SK-N-SH treated with all-trans-retinoic acid at 6 μM for 48 hours (cell line): ENCODE results near the gene DNTTIP2.
"Not testable (repeated sequence)": the region's sequence is repeated elsewhere in the genome, so short reads cannot be mapped to it uniquely, and the experiment has no call there.

Source experiments
- ATAC-seq: fragments of 200-7000 bp; cut with Tn5 transposase; 3 replicates; pipeline ENCODE4 v1.9.1; 2020; ENCODE audit warnings: mild to moderate bottlenecking, moderate library complexity
- ARNTL ChIP-seq: fragments of 450-650 bp; formaldehyde crosslinking; IDR thresholded peaks from 2 replicates; pipeline ENCODE4 v1.5.0; 2020; ENCODE audit warnings: low read depth, mild to moderate bottlenecking, moderate library complexity, borderline replicate concordance
- CSDC2 ChIP-seq: fragments of 250-450 bp; sonication (Bioruptor Pico); IDR thresholded peaks from 2 replicates; pipeline ENCODE4 v1.5.0; 2020; ENCODE audit warnings: mild to moderate bottlenecking, moderate library complexity
- ESRRG ChIP-seq: fragments of 250-450 bp; sonication (Bioruptor Pico); IDR thresholded peaks from 2 replicates; pipeline ENCODE4 v1.6.1; 2021; ENCODE audit warnings: mild to moderate bottlenecking
- GLIS3 ChIP-seq: fragments of 250-450 bp; sonication (Bioruptor Pico); IDR thresholded peaks from 2 replicates; pipeline ENCODE4 v1.5.0; 2020; ENCODE audit warnings: mild to moderate bottlenecking, moderate library complexity
- ISL1 ChIP-seq: fragments of 250-450 bp; sonication (Bioruptor Pico); IDR thresholded peaks from 2 replicates; pipeline ENCODE4 v2.1.2; 2022; ENCODE audit warnings: mild to moderate bottlenecking, moderate library complexity
- OSR1 ChIP-seq: fragments of 250-450 bp; sonication (Bioruptor Pico); IDR thresholded peaks from 2 replicates; pipeline ENCODE4 v1.8.0; 2022; ENCODE audit warnings: moderate library complexity, mild to moderate bottlenecking, inconsistent platforms
- PPARA ChIP-seq: fragments of 250-450 bp; sonication (Bioruptor Pico); IDR thresholded peaks from 2 replicates; pipeline ENCODE4 v1.5.0; 2020; ENCODE audit warnings: mild to moderate bottlenecking, borderline replicate concordance
- RARB ChIP-seq: fragments of 250-450 bp; sonication (Bioruptor Pico); IDR thresholded peaks from 2 replicates; pipeline ENCODE4 v1.8.0; 2021; ENCODE audit warnings: mild to moderate bottlenecking, moderate library complexity
- SNAI2 ChIP-seq: fragments of 250-450 bp; sonication (Bioruptor Pico); IDR thresholded peaks from 2 replicates; pipeline ENCODE4 v1.5.0; 2020; ENCODE audit warnings: mild to moderate bottlenecking, moderate library complexity
- TCF4 ChIP-seq: fragments of 250-450 bp; sonication (Bioruptor Pico); IDR thresholded peaks from 2 replicates; pipeline ENCODE4 v1.8.0; 2021; ENCODE audit warnings: mild to moderate bottlenecking, moderate library complexity, borderline replicate concordance
- ZC3H10 ChIP-seq: fragments of 250-450 bp; sonication (Bioruptor Pico); IDR thresholded peaks from 2 replicates; pipeline ENCODE4 v1.5.1; 2021; ENCODE audit warnings: mild to moderate bottlenecking, moderate library complexity
- ZFP3 ChIP-seq: fragments of 250-450 bp; sonication (Bioruptor Pico); IDR thresholded peaks from 2 replicates; pipeline ENCODE4 v1.5.0; 2020; ENCODE audit warnings: mild to moderate bottlenecking, moderate library complexity
- ZFP30 ChIP-seq: fragments of 450-650 bp; formaldehyde crosslinking; IDR thresholded peaks from 2 replicates; pipeline ENCODE4 v1.5.0; 2022; ENCODE audit warnings: mild to moderate bottlenecking, moderate library complexity
- ZNF565 ChIP-seq: fragments of 450-650 bp; formaldehyde crosslinking; conservative IDR thresholded peaks from 2 replicates; pipeline ENCODE4 v1.5.0; 2020; ENCODE audit warnings: low read depth, mild to moderate bottlenecking, moderate library complexity
- ZNF70 ChIP-seq: fragments of 450-650 bp; formaldehyde crosslinking; IDR thresholded peaks from 2 replicates; pipeline ENCODE4 v1.5.0; 2020; ENCODE audit warnings: mild to moderate bottlenecking, moderate library complexity
- ZNF8 ChIP-seq: fragments of 450-650 bp; formaldehyde crosslinking; IDR thresholded peaks from 2 replicates; pipeline ENCODE4 v1.5.0; 2020; ENCODE audit warnings: mild to moderate bottlenecking, moderate library complexity
- TF ChIP-seq, protein P1 (sequence below): fragments of 250-450 bp; sonication (Bioruptor Pico); IDR thresholded peaks from 2 replicates; pipeline ENCODE4 v1.8.0; 2021; ENCODE audit warnings: low read depth, mild to moderate bottlenecking, moderate library complexity, borderline replicate concordance
- TF ChIP-seq, protein P2 (sequence below): fragments of 250-450 bp; sonication (Bioruptor Pico); IDR thresholded peaks from 2 replicates; pipeline ENCODE4 v1.5.0; 2020; ENCODE audit warnings: mild to moderate bottlenecking, moderate library complexity
- TF ChIP-seq, protein P3 (sequence below): fragments of 250-450 bp; sonication (Bioruptor Pico); IDR thresholded peaks from 2 replicates; pipeline ENCODE4 v1.5.1; 2021; ENCODE audit warnings: mild to moderate bottlenecking, moderate library complexity
- TF ChIP-seq, protein P4 (sequence below): fragments of 250-450 bp; sonication (Bioruptor Pico); IDR thresholded peaks from 2 replicates; pipeline ENCODE4 v1.5.1; 2020; ENCODE audit warnings: low read depth, mild to moderate bottlenecking, moderate library complexity
- TF ChIP-seq, protein P5 (sequence below): fragments of 250-450 bp; sonication (Bioruptor Pico); IDR thresholded peaks from 2 replicates; pipeline ENCODE4 v1.8.0; 2020; ENCODE audit warnings: mild to moderate bottlenecking, moderate library complexity, borderline replicate concordance

The DNTTIP2 gene

DNA sequence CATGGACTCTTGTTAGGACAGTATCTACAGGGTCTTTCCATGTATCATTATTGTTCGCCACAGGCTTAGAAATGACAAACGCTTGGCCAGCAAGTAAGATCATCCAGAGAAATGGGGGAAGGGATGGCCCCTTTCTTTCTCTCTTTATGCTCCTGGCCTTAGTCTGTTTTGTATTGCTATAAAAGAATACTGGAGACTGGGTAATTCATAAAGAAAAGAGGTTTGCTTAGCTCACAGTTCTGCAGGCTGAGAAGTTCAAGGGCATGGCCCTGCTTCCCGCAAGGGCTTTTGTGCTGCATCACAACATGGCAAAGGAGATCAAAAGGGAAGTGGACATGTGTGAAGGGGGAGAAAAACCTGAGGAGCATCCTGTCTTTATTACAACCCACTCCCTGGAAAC, 41.0 kb downstream of the DNTTIP2 start (continued):
- no peak for TF ChIP-seq ARNTL

DNA sequence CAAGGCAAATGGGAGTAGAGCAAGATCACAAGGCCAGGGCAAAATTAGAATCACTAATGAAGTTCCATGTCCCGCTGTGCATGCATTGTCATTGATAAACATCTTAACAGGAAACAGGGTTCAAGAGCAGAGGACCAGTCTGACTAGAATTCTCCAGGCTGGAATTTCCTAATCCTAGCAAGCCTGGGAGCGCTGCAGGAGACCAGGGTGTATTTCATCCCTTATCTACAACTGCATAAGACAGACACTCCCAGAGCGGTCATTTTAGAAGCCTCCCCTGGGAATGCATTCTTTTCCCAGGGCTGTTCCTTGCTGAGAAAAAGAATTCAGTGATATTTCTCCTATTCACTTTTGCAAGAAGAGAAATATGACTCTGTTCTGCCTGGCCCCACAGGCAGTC, 45.7 kb downstream of the DNTTIP2 start:
- not testable (repeated sequence) for ATAC-seq

DNA sequence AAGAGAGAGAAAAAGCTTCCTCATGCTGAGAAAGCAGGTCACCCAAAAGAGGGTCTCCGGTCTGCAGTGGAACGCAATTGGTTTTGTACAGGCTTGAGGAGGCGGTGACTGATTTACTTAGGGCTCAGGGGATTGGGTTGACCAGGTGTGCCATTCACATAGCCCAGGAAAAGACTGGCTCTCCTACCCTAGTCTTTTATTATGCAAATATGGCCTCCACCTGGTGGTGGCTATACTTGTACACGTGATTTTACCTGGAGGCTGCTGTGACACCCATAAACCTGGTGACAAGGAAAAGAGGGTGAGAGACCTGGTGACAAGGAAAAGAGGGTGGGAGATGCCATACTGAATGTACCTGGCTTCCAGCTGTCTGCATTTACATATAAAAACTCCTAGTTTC, 49.9 kb downstream of the DNTTIP2 start:
- ATAC-seq = no peak
- TF ChIP-seq PPARA (CRISPR knock-in tag) (no peak), ZNF70 (CRISPR knock-in tag) (no peak), SNAI2 (CRISPR knock-in tag) (no peak), OSR1 (no peak), ZFP3 (no peak), ZC3H10 (CRISPR knock-in tag) (no peak), ARNTL (no peak), GLIS3 (CRISPR knock-in tag) (no peak), CSDC2 (CRISPR knock-in tag) (no peak), ESRRG (CRISPR knock-in tag) (no peak), ZFP30 (CRISPR knock-in tag) (no peak), RARB (CRISPR knock-in tag) (no peak)
- TF ChIP-seq, protein P1, sequence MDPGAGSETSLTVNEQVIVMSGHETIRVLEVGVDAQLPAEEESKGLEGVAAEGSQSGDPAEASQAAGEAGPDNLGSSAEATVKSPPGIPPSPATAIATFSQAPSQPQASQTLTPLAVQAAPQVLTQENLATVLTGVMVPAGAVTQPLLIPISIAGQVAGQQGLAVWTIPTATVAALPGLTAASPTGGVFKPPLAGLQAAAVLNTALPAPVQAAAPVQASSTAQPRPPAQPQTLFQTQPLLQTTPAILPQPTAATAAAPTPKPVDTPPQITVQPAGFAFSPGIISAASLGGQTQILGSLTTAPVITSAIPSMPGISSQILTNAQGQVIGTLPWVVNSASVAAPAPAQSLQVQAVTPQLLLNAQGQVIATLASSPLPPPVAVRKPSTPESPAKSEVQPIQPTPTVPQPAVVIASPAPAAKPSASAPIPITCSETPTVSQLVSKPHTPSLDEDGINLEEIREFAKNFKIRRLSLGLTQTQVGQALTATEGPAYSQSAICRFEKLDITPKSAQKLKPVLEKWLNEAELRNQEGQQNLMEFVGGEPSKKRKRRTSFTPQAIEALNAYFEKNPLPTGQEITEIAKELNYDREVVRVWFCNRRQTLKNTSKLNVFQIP = no peak
- TF ChIP-seq, protein P2, sequence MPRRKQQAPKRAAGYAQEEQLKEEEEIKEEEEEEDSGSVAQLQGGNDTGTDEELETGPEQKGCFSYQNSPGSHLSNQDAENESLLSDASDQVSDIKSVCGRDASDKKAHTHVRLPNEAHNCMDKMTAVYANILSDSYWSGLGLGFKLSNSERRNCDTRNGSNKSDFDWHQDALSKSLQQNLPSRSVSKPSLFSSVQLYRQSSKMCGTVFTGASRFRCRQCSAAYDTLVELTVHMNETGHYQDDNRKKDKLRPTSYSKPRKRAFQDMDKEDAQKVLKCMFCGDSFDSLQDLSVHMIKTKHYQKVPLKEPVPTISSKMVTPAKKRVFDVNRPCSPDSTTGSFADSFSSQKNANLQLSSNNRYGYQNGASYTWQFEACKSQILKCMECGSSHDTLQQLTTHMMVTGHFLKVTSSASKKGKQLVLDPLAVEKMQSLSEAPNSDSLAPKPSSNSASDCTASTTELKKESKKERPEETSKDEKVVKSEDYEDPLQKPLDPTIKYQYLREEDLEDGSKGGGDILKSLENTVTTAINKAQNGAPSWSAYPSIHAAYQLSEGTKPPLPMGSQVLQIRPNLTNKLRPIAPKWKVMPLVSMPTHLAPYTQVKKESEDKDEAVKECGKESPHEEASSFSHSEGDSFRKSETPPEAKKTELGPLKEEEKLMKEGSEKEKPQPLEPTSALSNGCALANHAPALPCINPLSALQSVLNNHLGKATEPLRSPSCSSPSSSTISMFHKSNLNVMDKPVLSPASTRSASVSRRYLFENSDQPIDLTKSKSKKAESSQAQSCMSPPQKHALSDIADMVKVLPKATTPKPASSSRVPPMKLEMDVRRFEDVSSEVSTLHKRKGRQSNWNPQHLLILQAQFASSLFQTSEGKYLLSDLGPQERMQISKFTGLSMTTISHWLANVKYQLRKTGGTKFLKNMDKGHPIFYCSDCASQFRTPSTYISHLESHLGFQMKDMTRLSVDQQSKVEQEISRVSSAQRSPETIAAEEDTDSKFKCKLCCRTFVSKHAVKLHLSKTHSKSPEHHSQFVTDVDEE (CRISPR knock-in tag) = no peak

DNA sequence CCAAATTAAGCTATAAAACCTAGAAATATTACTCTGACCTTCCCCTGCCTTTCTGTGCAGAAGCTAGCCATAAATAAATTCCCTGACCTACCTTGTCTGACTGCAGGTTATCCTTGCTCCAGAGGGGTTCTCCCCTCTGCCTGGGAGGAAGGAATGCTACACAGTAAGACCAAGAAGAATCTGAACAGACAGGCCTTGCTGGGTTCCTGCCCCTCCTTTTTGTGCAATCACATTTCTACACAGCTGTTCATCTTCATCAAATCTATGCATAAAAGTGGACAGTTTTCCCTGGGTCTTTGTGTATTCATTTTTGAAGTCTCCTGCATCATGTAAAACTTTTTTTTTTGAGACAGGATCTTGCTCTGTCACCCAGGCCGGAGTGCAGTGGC, 50.6 kb downstream of the DNTTIP2 start:
- TF ChIP-seq TCF4 (CRISPR knock-in tag) (no peak), ZNF8 (no peak), CSDC2 (CRISPR knock-in tag) (no peak), ZNF70 (CRISPR knock-in tag) (no peak), SNAI2 (CRISPR knock-in tag) (no peak)
- TF ChIP-seq, protein P3, sequence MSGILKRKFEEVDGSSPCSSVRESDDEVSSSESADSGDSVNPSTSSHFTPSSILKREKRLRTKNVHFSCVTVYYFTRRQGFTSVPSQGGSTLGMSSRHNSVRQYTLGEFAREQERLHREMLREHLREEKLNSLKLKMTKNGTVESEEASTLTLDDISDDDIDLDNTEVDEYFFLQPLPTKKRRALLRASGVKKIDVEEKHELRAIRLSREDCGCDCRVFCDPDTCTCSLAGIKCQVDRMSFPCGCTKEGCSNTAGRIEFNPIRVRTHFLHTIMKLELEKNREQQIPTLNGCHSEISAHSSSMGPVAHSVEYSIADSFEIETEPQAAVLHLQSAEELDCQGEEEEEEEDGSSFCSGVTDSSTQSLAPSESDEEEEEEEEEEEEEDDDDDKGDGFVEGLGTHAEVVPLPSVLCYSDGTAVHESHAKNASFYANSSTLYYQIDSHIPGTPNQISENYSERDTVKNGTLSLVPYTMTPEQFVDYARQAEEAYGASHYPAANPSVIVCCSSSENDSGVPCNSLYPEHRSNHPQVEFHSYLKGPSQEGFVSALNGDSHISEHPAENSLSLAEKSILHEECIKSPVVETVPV (CRISPR knock-in tag) = no peak
- TF ChIP-seq, protein P4, sequence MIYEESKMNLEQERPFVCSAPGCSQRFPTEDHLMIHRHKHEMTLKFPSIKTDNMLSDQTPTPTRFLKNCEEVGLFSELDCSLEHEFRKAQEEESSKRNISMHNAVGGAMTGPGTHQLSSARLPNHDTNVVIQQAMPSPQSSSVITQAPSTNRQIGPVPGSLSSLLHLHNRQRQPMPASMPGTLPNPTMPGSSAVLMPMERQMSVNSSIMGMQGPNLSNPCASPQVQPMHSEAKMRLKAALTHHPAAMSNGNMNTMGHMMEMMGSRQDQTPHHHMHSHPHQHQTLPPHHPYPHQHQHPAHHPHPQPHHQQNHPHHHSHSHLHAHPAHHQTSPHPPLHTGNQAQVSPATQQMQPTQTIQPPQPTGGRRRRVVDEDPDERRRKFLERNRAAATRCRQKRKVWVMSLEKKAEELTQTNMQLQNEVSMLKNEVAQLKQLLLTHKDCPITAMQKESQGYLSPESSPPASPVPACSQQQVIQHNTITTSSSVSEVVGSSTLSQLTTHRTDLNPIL (CRISPR knock-in tag) = no peak
- no peak; the same call in 2 of the 3 replicates for ATAC-seq

DNA sequence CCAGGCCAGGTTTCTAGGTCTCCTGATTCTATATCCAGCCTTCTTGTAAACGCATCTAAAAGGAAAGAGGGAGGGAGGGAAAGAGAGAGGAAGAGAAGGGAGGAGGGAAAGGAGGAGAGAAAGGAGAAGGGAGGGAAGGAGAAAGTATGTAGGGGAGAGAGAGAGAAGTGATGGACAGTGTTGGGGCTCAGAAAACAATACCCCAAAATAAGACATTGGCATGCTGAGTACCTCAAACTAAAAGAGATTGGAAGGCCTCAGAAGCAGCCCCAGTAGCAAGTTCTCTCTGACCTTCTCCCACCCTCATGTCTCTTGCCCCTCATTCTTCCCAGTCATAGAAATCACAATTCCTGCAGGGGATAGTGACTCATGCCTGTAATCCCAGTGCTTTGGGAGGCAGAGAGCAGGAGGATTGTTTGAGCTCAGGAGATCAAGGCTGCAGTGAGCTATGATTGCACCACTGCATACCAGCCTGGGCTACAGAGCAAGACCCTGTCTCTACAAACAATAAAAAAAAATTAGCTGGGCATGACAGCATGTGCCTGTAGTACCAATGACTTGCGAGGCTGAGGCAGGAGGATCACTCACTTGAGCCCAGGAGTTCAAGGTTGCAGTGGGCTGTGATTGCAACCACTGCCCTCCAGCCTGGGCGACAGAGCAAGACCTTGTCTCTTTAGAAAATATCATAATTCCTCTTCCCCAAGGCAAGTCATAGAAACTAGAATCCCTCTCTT, 51.2 kb downstream of the DNTTIP2 start:
- peak; percentile 65 for ATAC-seq
- no peak for TF ChIP-seq ISL1 (CRISPR knock-in tag)
- no peak for TF ChIP-seq OSR1
- TF ChIP-seq, all 23 proteins: peak for 0

DNA sequence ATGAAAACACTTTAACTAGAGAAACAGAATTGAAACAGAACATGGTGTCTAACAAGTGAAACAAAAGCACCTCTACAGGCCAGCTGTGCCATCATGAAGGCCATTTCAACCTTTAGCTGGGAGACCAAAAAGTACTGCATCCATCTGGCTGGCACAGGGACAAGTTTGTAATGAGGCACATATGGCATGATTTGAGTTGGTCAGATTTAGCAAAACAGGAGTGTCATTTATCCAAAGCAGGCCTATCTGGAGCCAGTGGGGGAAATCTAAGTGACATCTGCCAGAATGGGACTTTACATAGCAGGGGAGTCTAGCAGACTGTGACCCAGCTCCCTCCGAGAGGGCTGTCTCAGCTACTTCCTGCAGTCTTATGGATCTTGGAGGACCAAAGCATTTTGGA, 51.9 kb downstream of the DNTTIP2 start:
- ATAC-seq = peak; percentile 84
- no peak for TF ChIP-seq ARNTL
- TF ChIP-seq ZNF565 = no peak
- TF ChIP-seq, protein P5, sequence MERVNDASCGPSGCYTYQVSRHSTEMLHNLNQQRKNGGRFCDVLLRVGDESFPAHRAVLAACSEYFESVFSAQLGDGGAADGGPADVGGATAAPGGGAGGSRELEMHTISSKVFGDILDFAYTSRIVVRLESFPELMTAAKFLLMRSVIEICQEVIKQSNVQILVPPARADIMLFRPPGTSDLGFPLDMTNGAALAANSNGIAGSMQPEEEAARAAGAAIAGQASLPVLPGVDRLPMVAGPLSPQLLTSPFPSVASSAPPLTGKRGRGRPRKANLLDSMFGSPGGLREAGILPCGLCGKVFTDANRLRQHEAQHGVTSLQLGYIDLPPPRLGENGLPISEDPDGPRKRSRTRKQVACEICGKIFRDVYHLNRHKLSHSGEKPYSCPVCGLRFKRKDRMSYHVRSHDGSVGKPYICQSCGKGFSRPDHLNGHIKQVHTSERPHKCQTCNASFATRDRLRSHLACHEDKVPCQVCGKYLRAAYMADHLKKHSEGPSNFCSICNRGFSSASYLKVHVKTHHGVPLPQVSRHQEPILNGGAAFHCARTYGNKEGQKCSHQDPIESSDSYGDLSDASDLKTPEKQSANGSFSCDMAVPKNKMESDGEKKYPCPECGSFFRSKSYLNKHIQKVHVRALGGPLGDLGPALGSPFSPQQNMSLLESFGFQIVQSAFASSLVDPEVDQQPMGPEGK (CRISPR knock-in tag) = no peak
- no peak for TF ChIP-seq ISL1 (CRISPR knock-in tag)
- TF ChIP-seq RARB (CRISPR knock-in tag) = no peak
- TF ChIP-seq ZFP3 = no peak
- TF ChIP-seq ZFP30 (CRISPR knock-in tag) = no peak
- TF ChIP-seq CSDC2 (CRISPR knock-in tag) = no peak
- TF ChIP-seq, protein P1 = no peak
